DMS79 (cell line): ENCODE data around the gene DDA1.
A peak's percentile ranks its signal among the peaks of the same experiment; 100 is the strongest.

Experiments used
- DNase-seq: peaks from one replicate; lab custom pipeline; 2025; lab: John Stamatoyannopoulos, UW

Gene DDA1

GRCh38 chr19:17330262-17331044, 21.1 kb downstream of the DDA1 start:
- DNase-seq: no peak

- no peak for DNase-seq
Observed at GRCh38 chr19:17331045-17331558, 21.7 kb downstream of the DDA1 start.

GRCh38 chr19:17332360-17332676, 23.0 kb downstream of the DDA1 start:
- no peak for DNase-seq

GRCh38 chr19:17332677-17333581, 23.6 kb downstream of the DDA1 start:
- no peak for DNase-seq

- DNase-seq: peak; percentile 48
Observed at GRCh38 chr19:17333611-17334413, 24.4 kb downstream of the DDA1 start.

- peak; percentile 87 for DNase-seq
Observed at GRCh38 chr19:17334414-17335409, 25.3 kb downstream of the DDA1 start, which contains the start of gene ANO8. Gene ANO8 (minus strand): TSS chr19:17334855. CDS start chr19:17334670, 185 bp downstream.

- DNase-seq: no peak
Observed at GRCh38 chr19:17335575-17335974, 26.2 kb downstream of the DDA1 start.

GRCh38 chr19:17336872-17337674, 27.7 kb downstream of the DDA1 start, which contains the start of gene GTPBP3:
Gene GTPBP3 (plus strand): TSS chr19:17337553. CDS start chr19:17337612, 59 bp downstream.
- peak; percentile 98 for DNase-seq

GRCh38 chr19:17337675-17338432, 28.5 kb downstream of the DDA1 start:
- no peak for DNase-seq

GRCh38 chr19:17338433-17339078, 29.2 kb downstream of the DDA1 start:
- DNase-seq: no peak

GRCh38 chr19:17339088-17339741, 29.9 kb downstream of the DDA1 start:
- no peak for DNase-seq

GRCh38 chr19:17340302-17340870, 31.0 kb downstream of the DDA1 start:
- no peak for DNase-seq

GRCh38 chr19:17340871-17341357, 31.6 kb downstream of the DDA1 start:
- DNase-seq: no peak

- DNase-seq: no peak
Observed at GRCh38 chr19:17341386-17341785, 32.0 kb downstream of the DDA1 start.

- no peak for DNase-seq
Observed at GRCh38 chr19:17341845-17342244, 32.5 kb downstream of the DDA1 start.

GRCh38 chr19:17346109-17346671, 36.8 kb downstream of the DDA1 start:
- DNase-seq: no peak

- no peak for DNase-seq
Observed at GRCh38 chr19:17347361-17347760, 38.0 kb downstream of the DDA1 start.
